GM18909 (cell line): Measurements from ENCODE around the gene SHLD2.
"Not testable (repeated sequence)": the region's sequence is repeated elsewhere in the genome, so short reads cannot be mapped to it uniquely, and the experiment has no call there.

Source experiments
- ATAC-seq: cut with Tn5 transposase; IDR thresholded peaks from one replicate; pipeline ENCODE4 v1.9.1; 2021; ENCODE audit warnings: mild to moderate bottlenecking; ENCODE audit not compliant: unreplicated experiment, poor library complexity

SHLD2 gene

GRCh38 chr10:87134440-87134839 is 39.4 kb downstream of the SHLD2 start:
- ATAC-seq, result not testable (repeated sequence)

- not testable (repeated sequence) for ATAC-seq
These were observed 42.5 kb downstream of the SHLD2 start for GRCh38 chr10:87137478-87137877.

- not testable (repeated sequence) for ATAC-seq
These were observed 47.5 kb downstream of the SHLD2 start for GRCh38 chr10:87142230-87143108.

- ATAC-seq, result not testable (repeated sequence)
These were observed 48.1 kb downstream of the SHLD2 start for GRCh38 chr10:87143109-87143418.

GRCh38 chr10:87145598-87145997 is 50.6 kb downstream of the SHLD2 start:
- ATAC-seq, result not testable (repeated sequence)

GRCh38 chr10:87149020-87149609 is 54.1 kb downstream of the SHLD2 start:
- ATAC-seq, result not testable (repeated sequence)

GRCh38 chr10:87151516-87151915 is 56.5 kb downstream of the SHLD2 start:
- ATAC-seq, result not testable (repeated sequence)

- not testable (repeated sequence) for ATAC-seq
These were observed 61.8 kb downstream of the SHLD2 start for GRCh38 chr10:87156841-87157240.

GRCh38 chr10:87157821-87158220 is 62.8 kb downstream of the SHLD2 start:
- not testable (repeated sequence) for ATAC-seq

- ATAC-seq, result not testable (repeated sequence)
These were observed 67.8 kb downstream of the SHLD2 start for GRCh38 chr10:87162703-87163293.

- not testable (repeated sequence) for ATAC-seq
These were observed 68.4 kb downstream of the SHLD2 start for GRCh38 chr10:87163414-87163813.

- not testable (repeated sequence) for ATAC-seq
These were observed 74.9 kb downstream of the SHLD2 start for GRCh38 chr10:87169857-87170256.

GRCh38 chr10:87170705-87171104 is 75.7 kb downstream of the SHLD2 start:
- not testable (repeated sequence) for ATAC-seq

- ATAC-seq, result not testable (repeated sequence)
These were observed 76.7 kb downstream of the SHLD2 start for GRCh38 chr10:87171670-87172069.

- not testable (repeated sequence) for ATAC-seq
These were observed 77.2 kb downstream of the SHLD2 start for GRCh38 chr10:87172178-87172577.

- ATAC-seq, result not testable (repeated sequence)
These were observed 82.6 kb downstream of the SHLD2 start for GRCh38 chr10:87177587-87177986.

- ATAC-seq, result not testable (repeated sequence)
These were observed 89.4 kb downstream of the SHLD2 start for GRCh38 chr10:87184421-87184820.

GRCh38 chr10:87186016-87186415 is 91.0 kb downstream of the SHLD2 start:
- not testable (repeated sequence) for ATAC-seq

- not testable (repeated sequence) for ATAC-seq
These were observed 92.6 kb downstream of the SHLD2 start for GRCh38 chr10:87187573-87187972.

- ATAC-seq, result not testable (repeated sequence)
These were observed 96.8 kb downstream of the SHLD2 start for GRCh38 chr10:87191841-87192240.

- ATAC-seq, result not testable (repeated sequence)
These were observed 105.9 kb downstream of the SHLD2 start for GRCh38 chr10:87200924-87201323.
